Ascending aorta (tissue), 2 donors: ENCODE measurements around the gene C18orf32. TPM values are rescaled to one million over a fixed set of nuclear protein-coding genes. Genes with fewer than 3 reads are reported as not detected.
"Not testable (repeated sequence)": the region's sequence is repeated elsewhere in the genome, so short reads cannot be mapped to it uniquely, and the experiment has no call there.

ENCODE experiments used
- DNase-seq, 2 donors: peaks; one replicate each; pipeline ENCODE4 v3.0.0-alpha.2; 2019; ENCODE audit warnings: low spot score in 2 of 2
- H3K27ac ChIP-seq, 2 donors: fragments of 200-600 bp; sonication (generic); one replicate each; pipeline ENCODE4 v1.5.1; 2016 to 2017; ENCODE audit warnings: mild to moderate bottlenecking in 1 of 2
- H3K27me3 ChIP-seq: fragments of 200-600 bp; sonication (generic); one replicate; pipeline ENCODE4 v1.5.1; 2017
- H3K36me3 ChIP-seq, 2 donors: fragments of 200-600 bp; sonication (generic); one replicate each; pipeline ENCODE4 v1.5.1; 2016
- H3K4me1 ChIP-seq, 2 donors: fragments of 200-600 bp; sonication (generic); one replicate each; pipeline ENCODE4 v1.5.1; 2016 to 2017; ENCODE audit warnings: mild to moderate bottlenecking in 1 of 2
- H3K4me3 ChIP-seq, 2 donors: fragments of 200-600 bp; sonication (generic); one replicate each; pipeline ENCODE4 v1.5.1; 2016 to 2017; ENCODE audit warnings: mild to moderate bottlenecking in 1 of 2
- H3K9me3 ChIP-seq, 2 donors: fragments of 200-600 bp; sonication (generic); one replicate each; pipeline ENCODE4 v1.5.1; 2016
- intact Hi-C: fragments of 100-400 bp; cut with DNase I; formaldehyde crosslinking; loops from one replicate; pipeline ENCODE4 v1.15.1; 2023
- total RNA-seq: library from RNA; depleted of rRNA; stranded (reverse); fragments of >200 nt; gene quantifications from one replicate; pipeline ENCODE4 v1.1.0, GENCODE V29; 2016
- TF ChIP-seq, protein P1 (sequence below), 3 experiments: fragments of 200-600 bp in 2 of 3; fragments of 450-650 bp in 1 of 3; sonication (generic) in 2 of 3; IDR thresholded peaks; one replicate each; pipeline ENCODE4 v1.5.1; 2016 to 2019; ENCODE audit warnings: antibody characterized with exemption in 3 of 3, mild to moderate bottlenecking in 1 of 3, moderate library complexity in 1 of 3

The C18orf32 gene
- total RNA-seq, 1 donor from 2014 or later, result 7.8 TPM

DNA sequence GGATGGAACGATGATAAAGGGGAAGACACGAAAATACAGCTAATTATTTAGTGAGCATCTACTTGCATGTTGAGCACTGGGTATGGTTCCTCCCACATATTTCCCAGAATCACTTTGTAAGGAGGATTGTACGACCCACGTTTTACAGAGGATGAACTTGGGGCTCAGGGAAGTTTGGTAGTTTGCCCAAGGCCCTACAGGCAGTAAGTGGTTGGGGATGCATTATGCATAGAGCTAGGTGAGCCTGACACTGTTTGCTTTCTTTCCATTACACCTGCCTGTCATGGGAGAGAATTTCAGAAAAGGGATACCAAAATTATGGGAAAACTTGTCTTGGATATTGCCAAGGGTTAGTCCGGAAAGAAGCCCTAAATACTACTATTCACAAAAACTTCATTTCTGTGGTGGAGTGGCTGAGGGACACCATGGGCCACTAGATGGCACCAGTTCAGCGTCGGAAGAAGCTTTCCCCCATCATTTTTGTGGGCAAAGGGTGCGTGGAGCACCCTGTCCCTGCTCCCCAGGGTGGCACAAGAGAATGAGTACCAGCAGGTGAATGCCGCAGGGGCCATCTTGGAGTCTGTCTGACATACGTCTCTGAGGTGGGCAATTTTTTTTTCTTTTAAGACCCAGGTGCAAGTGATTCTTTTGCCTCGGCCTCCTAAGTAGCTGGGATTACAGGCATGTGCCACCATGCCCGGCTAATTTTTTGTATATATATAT lies 23.5 kb upstream of the C18orf32 start:
- Histone ChIP-seq H3K4me3 (no peak overlapping the region), H3K27ac (no peak overlapping the region), H3K36me3 (no peaks in the 10 kb centered on the region), H3K27me3 (no peaks in the 10 kb centered on the region), H3K4me1 (no peaks in the 10 kb centered on the region), H3K9me3 (no peaks in the 10 kb centered on the region)
- intact Hi-C loops, result loop anchor here (1.0 kb wide), 1 partner anchor 348 kb away; no protein-coding TSS in a partner anchor
- TF ChIP-seq, protein P1, sequence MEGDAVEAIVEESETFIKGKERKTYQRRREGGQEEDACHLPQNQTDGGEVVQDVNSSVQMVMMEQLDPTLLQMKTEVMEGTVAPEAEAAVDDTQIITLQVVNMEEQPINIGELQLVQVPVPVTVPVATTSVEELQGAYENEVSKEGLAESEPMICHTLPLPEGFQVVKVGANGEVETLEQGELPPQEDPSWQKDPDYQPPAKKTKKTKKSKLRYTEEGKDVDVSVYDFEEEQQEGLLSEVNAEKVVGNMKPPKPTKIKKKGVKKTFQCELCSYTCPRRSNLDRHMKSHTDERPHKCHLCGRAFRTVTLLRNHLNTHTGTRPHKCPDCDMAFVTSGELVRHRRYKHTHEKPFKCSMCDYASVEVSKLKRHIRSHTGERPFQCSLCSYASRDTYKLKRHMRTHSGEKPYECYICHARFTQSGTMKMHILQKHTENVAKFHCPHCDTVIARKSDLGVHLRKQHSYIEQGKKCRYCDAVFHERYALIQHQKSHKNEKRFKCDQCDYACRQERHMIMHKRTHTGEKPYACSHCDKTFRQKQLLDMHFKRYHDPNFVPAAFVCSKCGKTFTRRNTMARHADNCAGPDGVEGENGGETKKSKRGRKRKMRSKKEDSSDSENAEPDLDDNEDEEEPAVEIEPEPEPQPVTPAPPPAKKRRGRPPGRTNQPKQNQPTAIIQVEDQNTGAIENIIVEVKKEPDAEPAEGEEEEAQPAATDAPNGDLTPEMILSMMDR (IDR thresholded peaks at IDR 0.05), result peak; percentile 36 to 78 (median 60)
- DNase-seq, result no peak

DNA sequence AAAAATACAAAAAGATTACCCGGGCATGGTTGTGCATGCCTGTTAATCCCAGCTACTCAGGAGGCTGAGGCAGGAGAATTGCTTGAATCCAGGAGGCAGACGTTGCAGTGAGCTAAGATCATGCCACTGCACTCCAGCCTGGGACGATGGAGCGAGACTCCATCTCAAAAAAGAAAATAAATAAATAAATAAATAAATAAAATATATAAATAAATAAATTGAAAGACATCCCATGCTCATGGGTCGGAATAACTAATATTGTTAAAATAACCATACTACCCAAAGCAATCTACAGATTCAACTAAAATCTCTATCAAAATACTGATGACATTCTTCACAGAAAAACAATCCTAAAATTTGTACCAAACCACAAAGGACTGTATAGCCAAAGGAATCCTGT lies 19.4 kb upstream of the C18orf32 start:
- H3K36me3 ChIP-seq, H3K27ac ChIP-seq, H3K4me3 ChIP-seq, DNase-seq, H3K27me3 ChIP-seq, H3K4me1 ChIP-seq, H3K9me3 ChIP-seq, intact Hi-C loops: not testable (repeated sequence)

DNA sequence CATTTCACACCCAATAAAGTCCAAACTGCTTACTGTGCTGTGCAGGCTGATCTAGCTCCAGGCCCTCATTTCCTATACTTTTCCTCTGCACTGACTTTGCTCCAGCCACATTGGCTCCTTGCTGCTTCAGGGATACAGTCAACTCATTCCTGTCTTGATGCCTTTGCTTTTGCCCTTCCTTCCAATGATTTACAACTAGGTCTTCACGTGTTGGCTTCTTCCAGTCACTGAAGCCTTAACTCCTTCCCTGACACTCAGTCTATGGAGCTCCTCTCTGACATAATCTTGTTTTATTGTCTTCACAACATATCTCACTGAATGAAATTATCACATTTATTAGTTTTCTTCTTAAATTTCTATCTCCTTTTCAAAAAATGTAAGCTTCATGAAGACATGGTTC lies 16.9 kb upstream of the C18orf32 start:
- TF ChIP-seq, protein P1 (IDR thresholded peaks at IDR 0.05), result no peak
- H3K4me3 ChIP-seq, result no peak overlapping the region
- H3K36me3 ChIP-seq, result no peaks in the 10 kb centered on the region
- H3K9me3 ChIP-seq, result no peaks in the 10 kb centered on the region
- intact Hi-C loops, result no loop called here
- H3K27ac ChIP-seq, result no peak overlapping the region
- no peak for DNase-seq
- H3K4me1 ChIP-seq, result no peaks in the 10 kb centered on the region
- H3K27me3 ChIP-seq, result no peaks in the 10 kb centered on the region

DNA sequence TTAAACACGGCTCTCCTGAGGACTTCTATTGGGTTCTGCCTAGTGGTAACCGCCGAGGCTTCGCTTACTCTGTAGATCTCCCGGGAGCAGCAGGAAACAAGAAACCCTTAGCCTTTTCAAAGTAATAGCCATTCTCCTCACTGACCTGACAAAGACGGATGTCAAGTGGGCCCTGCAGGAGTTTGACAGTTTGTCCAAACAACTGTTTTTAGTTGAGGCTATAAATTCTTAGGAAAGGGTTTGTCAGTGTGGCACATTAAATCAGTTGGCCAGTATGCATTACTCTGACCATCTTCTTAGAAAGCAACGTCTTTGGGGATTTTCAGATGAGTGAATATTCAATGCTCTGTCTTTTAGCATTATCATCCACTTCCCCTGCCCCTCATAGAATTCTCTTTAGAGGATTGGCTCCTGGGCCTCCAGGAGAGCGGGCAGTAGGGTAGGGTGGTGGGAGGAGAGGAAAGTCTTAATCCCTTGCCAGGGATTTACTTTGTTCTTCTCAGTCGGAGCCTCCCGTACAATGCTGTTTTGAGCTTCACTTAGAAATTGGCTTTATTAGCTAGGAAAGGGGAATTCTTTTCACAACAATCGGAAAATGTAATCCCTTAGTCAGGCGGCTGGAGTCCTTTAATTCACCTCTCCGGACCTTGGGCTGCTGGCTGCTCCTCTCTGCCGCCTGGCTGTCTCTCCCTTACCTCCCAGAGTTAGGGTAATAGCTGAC lies 13.3 kb upstream of the C18orf32 start:
- Histone ChIP-seq H3K9me3 (no peaks in the 10 kb centered on the region), H3K4me1 (no peaks in the 10 kb centered on the region), H3K27ac (no peak overlapping the region), H3K27me3 (no peaks in the 10 kb centered on the region), H3K4me3 (no peak overlapping the region), H3K36me3 (no peaks in the 10 kb centered on the region)
- intact Hi-C loops, result no loop called here
- DNase-seq, result peak in 1 of 2 donors; percentile 2
- TF ChIP-seq, protein P1 (IDR thresholded peaks at IDR 0.05), result no peak

DNA sequence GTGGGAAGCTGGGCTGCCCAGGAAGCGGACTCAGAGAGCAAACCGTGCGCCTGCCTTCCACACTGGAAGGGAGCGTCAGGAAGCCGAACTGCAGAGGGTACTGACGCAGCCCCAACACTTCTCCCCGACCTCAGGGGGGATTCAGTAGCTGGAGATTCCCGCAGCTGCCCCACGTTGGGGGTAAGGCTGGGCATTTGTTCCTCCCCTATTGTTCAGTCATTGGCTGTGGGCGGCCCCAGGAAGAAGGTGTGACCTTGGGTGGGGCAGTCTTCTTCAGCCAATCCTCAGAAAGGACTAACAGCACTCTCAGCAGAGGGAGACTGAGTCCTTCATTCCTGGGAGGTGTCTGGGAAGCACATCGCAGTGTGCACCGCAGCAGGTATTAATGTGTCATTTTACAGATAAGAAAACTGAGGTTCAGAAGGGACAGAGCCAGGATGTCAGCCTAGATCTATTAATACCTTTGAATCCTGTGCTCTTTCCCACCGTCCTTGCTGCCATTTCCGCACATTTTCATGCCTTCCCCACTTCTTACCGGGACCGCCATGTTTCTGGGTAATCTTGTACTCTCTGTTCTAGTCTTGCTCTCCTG lies 12.1 kb upstream of the C18orf32 start:
- intact Hi-C loops, result no loop called here
- no peaks in the 10 kb centered on the region for H3K27me3 ChIP-seq
- no peak overlapping the region for H3K27ac ChIP-seq

More for the DNA sequence above, 12.1 kb upstream of the C18orf32 start:
- Histone ChIP-seq H3K9me3 (no peaks in the 10 kb centered on the region), H3K4me3 (no peak overlapping the region), H3K4me1 (no peaks in the 10 kb centered on the region), H3K36me3 (no peaks in the 10 kb centered on the region)
- DNase-seq, result peak in 1 of 2 donors; percentile 12
- TF ChIP-seq, protein P1 (IDR thresholded peaks at IDR 0.05), result no peak
